CD4-positive, alpha-beta T cell (primary cell): Measurements from ENCODE around the gene ETS2. TPM values are rescaled to one million over a fixed set of nuclear protein-coding genes. Genes with fewer than 3 reads are reported as not detected.
A peak's percentile ranks its signal among the peaks of the same experiment; 100 is the strongest.

ENCODE experiments used
- ATAC-seq: fragments of 200-7000 bp; cut with Tn5 transposase; one replicate; pipeline ENCODE4 v1.10.0; 2022; ENCODE audit warnings: mild to moderate bottlenecking; ENCODE audit not compliant: poor library complexity
- CTCF ChIA-PET: fragments of 350-600 bp; sonication (Branson Sonifier 250); formaldehyde crosslinking; loops from one replicate; lab custom pipeline; 2021; ENCODE audit warnings: antibody characterized with exemption, inconsistent platforms; lab: Charles Lee
- POLR2A ChIA-PET: fragments of 350-600 bp; sonication (Branson Sonifier 250); formaldehyde crosslinking; loops from one replicate; lab custom pipeline; 2021; ENCODE audit warnings: antibody characterized with exemption, inconsistent platforms; lab: Charles Lee
- DNase-seq, 14 experiments: peaks; one replicate each; pipeline ENCODE4 v3.0.0-alpha.2; 2013 to 2020; ENCODE audit warnings: mixed read lengths in 2 of 14
- H3K27ac ChIP-seq, 2 donors: one replicate each; pipeline versions ENCODE4 v1.5.1 to v1.7.0; 2013; ENCODE audit warnings: low read length in 2 of 2, low read depth in 1 of 2, mild to moderate bottlenecking in 1 of 2
- H3K27me3 ChIP-seq, 2 experiments: 1 replicate in 1 of 2; 2 replicates in 1 of 2; pipeline versions ENCODE4 v1.6.1 to v1.7.0; 2013; ENCODE audit warnings: low read length in 2 of 2, control low read depth in 1 of 2, mild to moderate bottlenecking in 1 of 2, moderate library complexity in 1 of 2; ENCODE audit not compliant: insufficient read depth in 2 of 2, control insufficient read depth in 1 of 2
- H3K36me3 ChIP-seq: one replicate; pipeline ENCODE4 v1.6.1; 2013; ENCODE audit warnings: low read length, control low read depth; ENCODE audit not compliant: insufficient read depth
- H3K4me1 ChIP-seq: one replicate; pipeline ENCODE4 v1.6.1; 2013; ENCODE audit warnings: low read length, control low read depth; ENCODE audit not compliant: insufficient read depth
- H3K4me3 ChIP-seq: one replicate; pipeline ENCODE4 v1.5.1; 2013; ENCODE audit warnings: mild to moderate bottlenecking, low read length, moderate library complexity
- H3K9me3 ChIP-seq, 2 experiments: 1 replicate in 1 of 2; 2 replicates in 1 of 2; pipeline versions ENCODE4 v1.6.1 to v1.7.0; 2013; ENCODE audit warnings: low read length in 2 of 2, mild to moderate bottlenecking in 2 of 2, control low read depth in 1 of 2, moderate library complexity in 1 of 2; ENCODE audit not compliant: control insufficient read depth in 1 of 2, insufficient read depth in 1 of 2
- H3K27ac Mint-ChIP-seq: one replicate; pipeline ENCODE4 v1.8.0; 2020; ENCODE audit warnings: mixed read lengths
- H3K27me3 Mint-ChIP-seq: one replicate; pipeline ENCODE4 v1.8.0; 2021; ENCODE audit warnings: mixed read lengths
- H3K36me3 Mint-ChIP-seq: one replicate; pipeline ENCODE4 v1.8.0; 2021; ENCODE audit warnings: low read depth, mixed read lengths
- H3K4me1 Mint-ChIP-seq: one replicate; pipeline ENCODE4 v1.8.0; 2021; ENCODE audit warnings: low read depth, mixed read lengths
- H3K4me3 Mint-ChIP-seq: one replicate; pipeline ENCODE4 v1.8.0; 2020; ENCODE audit warnings: mild to moderate bottlenecking, mixed read lengths
- H3K9me3 Mint-ChIP-seq: one replicate; pipeline ENCODE4 v1.8.0; 2020; ENCODE audit warnings: mixed read lengths
- CTCF ChIP-seq: fragments of 200-600 bp; IDR thresholded peaks from one replicate; pipeline ENCODE4 v1.8.0; 2022; ENCODE audit warnings: antibody characterized with exemption, mild to moderate bottlenecking
- intact Hi-C, 2 experiments: fragments of 100-400 bp; cut with DNase I in 1 of 2; cut with micrococcal nuclease in 1 of 2; formaldehyde crosslinking; loops; one replicate each; pipeline versions ENCODE4 v1.15.1 to v1.9.0; 2023 to 2025; cut with DNase I, micrococcal nuclease
- total RNA-seq, 174 experiments: library from RNA in 2 of 174; stranded (reverse) in 2 of 174; gene quantifications; one replicate each; pipeline ENCODE4 v1.2.3 and lab custom pipeline; 2021 to 2026

Gene ETS2
- total RNA-seq, 2 experiments from 2014 or later: 11.4 to 13.9 TPM

- peak; percentile 84 for ATAC-seq
- H3K4me3 ChIP-seq: peak overlapping the region; percentile 53
- no peaks in the 10 kb centered on the region for H3K36me3 ChIP-seq
- peaks cover 24% of the 10 kb centered on the region for H3K4me1 ChIP-seq
- H3K27ac ChIP-seq: peak overlapping the region; percentile 51 to 78
- no peaks in the 10 kb centered on the region for H3K9me3 ChIP-seq
- TF ChIP-seq CTCF: no peak
- Mint-ChIP-seq H3K4me3 (peak overlapping the region; percentile 85), H3K27ac (peak overlapping the region; percentile 92), H3K36me3 (no peaks in the 10 kb centered on the region), H3K27me3 (no peaks in the 10 kb centered on the region), H3K4me1 (peaks cover 26% of the 10 kb centered on the region), H3K9me3 (no peaks in the 10 kb centered on the region)
- H3K27me3 ChIP-seq: no peaks in the 10 kb centered on the region
- peak; percentile 22 to 90 (median 44) for DNase-seq
- intact Hi-C loops: loop anchor here (1.0 to 10.0 kb wide), 3 partner anchors 38 to 1202 kb away; partner anchors contain the start of gene ETS2 (in 2 of the 2)
- ChIA-PET CTCF (no interaction called here), POLR2A (interaction anchor here (0.6 to 2.0 kb wide), 9 partner anchors 11 to 613 kb away, joined by 3 to 9 read pairs (median 4); partner anchors contain the start of gene PSMG1)
Measured at GRCh38 chr21:38766987-38767722, 38.6 kb upstream of the ETS2 start.

- Histone ChIP-seq H3K27me3 (peaks cover 0 to 2% of the 10 kb centered on the region in 2 experiments), H3K4me1 (peaks cover 24% of the 10 kb centered on the region), H3K27ac (peak overlapping the region; percentile 51 to 78), H3K9me3 (no peaks in the 10 kb centered on the region), H3K4me3 (peak overlapping the region; percentile 17), H3K36me3 (no peaks in the 10 kb centered on the region)
- Mint-ChIP-seq H3K9me3 (no peaks in the 10 kb centered on the region), H3K27me3 (no peaks in the 10 kb centered on the region), H3K4me3 (peak overlapping the region; percentile 85), H3K4me1 (peaks cover 26% of the 10 kb centered on the region), H3K36me3 (no peaks in the 10 kb centered on the region), H3K27ac (peak overlapping the region; percentile 92)
- ATAC-seq: peak; percentile 48
- POLR2A ChIA-PET: interaction anchor here (1.3 to 2.0 kb wide), 3 partner anchors 35 to 415 kb away, joined by 5 to 9 read pairs (median 7); partner anchors contain the start of genes ETS2 and PSMG1
- peak; percentile 4 for TF ChIP-seq CTCF
- intact Hi-C loops: loop anchor here in 1 of 2 experiments (10.0 kb wide), 1 partner anchor 1204 kb away; no protein-coding TSS in a partner anchor
- CTCF ChIA-PET: no interaction called here
- DNase-seq: peak in 9 of 14 experiments; percentile 7 to 61 (median 37)
Measured at GRCh38 chr21:38768471-38769063, 37.2 kb upstream of the ETS2 start.

GRCh38 chr21:38769191-38769780 is 36.4 kb upstream of the ETS2 start:
- ATAC-seq: no peak
- H3K27me3 Mint-ChIP-seq: no peaks in the 10 kb centered on the region
- no peak for DNase-seq
- H3K4me3 ChIP-seq: no peak overlapping the region
- peaks cover 24% of the 10 kb centered on the region for H3K4me1 ChIP-seq
- intact Hi-C loops: loop anchor here in 1 of 2 experiments (10.0 kb wide), 1 partner anchor 1204 kb away; no protein-coding TSS in a partner anchor
- H3K9me3 ChIP-seq: no peaks in the 10 kb centered on the region
- peaks cover 26% of the 10 kb centered on the region for H3K4me1 Mint-ChIP-seq
- peak overlapping the region in 1 of 2 donors; percentile 78 for H3K27ac ChIP-seq
- ChIA-PET POLR2A (interaction anchor here (1.3 to 1.9 kb wide), 3 partner anchors 35 to 414 kb away, joined by 3 to 7 read pairs (median 5); partner anchors contain the start of genes ETS2 and PSMG1), CTCF (no interaction called here)
- no peaks in the 10 kb centered on the region for H3K36me3 ChIP-seq
- peaks cover 0 to 2% of the 10 kb centered on the region in 2 experiments for H3K27me3 ChIP-seq
- peak overlapping the region; percentile 92 for H3K27ac Mint-ChIP-seq
- no peaks in the 10 kb centered on the region for H3K36me3 Mint-ChIP-seq
- no peaks in the 10 kb centered on the region for H3K9me3 Mint-ChIP-seq
- TF ChIP-seq CTCF: no peak
- peak overlapping the region; percentile 85 for H3K4me3 Mint-ChIP-seq
